ENCODE measurements around the gene RHBDD3.
"Not testable (repeated sequence)": the region's sequence is repeated elsewhere in the genome, so short reads cannot be mapped to it uniquely, and the experiment has no call there.

RHBDD3 gene

DNA sequence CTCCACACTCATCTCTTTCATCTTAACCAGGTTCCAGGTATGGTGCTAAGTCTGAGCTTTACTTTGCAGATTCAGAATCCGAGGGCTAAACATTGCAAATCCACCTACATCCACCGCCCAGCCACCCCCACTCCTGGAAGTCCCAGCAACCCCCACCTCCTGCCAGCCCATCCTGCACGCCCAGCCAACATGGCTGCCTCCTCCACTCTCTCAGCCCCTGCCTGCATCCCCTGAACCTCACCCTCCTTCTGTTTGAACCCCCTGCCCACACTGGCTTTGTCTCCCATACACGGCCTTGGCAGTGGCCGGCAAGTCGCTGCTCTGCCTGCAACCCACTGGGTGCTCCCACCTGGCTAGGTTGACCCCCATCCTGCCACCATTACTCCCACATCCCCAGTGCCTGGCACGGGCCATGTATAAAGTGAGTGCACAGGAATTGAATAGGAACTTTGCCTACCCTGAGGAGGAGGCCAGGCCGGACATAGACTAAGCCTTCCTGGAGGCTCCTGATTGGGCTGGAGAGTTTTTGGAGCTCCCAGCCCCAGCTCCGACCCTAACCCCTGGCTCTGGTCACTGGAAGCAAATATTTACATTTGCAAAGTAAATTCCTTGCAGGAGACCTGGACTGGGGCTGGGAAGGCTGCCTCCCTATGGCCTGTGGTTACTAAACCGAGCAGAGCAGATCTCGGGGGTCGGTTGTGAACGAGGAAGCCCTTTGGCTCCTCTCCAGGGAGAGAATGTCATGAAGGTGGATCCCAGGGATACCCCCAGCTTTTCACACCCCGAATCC, 47.7 kb downstream of the RHBDD3 start:
- in situ Hi-C loops (cut with HindIII; ENCODE audit: low sequenced_read_pairs): no loop called here

DNA sequence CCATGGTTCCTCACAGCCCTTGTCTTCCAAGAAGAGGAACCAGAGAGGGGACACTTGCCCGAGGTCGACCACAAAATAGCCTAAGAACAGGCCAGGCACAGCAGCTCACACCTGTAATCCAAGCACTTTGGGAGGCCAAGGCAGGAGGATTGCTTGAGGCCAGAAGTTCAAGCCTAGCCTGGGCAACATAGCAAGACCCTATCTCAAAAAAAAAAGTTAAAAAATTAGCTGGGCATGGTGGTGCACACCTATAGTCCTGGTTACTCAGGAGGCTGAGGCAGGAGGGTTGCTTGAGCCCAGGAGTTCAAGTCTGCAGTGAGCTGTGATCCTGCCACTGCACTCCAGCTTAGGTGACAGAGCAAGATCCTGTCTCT, 48.4 kb downstream of the RHBDD3 start:
- in situ Hi-C loops (cut with HindIII; ENCODE audit: low sequenced_read_pairs): not testable (repeated sequence)

DNA sequence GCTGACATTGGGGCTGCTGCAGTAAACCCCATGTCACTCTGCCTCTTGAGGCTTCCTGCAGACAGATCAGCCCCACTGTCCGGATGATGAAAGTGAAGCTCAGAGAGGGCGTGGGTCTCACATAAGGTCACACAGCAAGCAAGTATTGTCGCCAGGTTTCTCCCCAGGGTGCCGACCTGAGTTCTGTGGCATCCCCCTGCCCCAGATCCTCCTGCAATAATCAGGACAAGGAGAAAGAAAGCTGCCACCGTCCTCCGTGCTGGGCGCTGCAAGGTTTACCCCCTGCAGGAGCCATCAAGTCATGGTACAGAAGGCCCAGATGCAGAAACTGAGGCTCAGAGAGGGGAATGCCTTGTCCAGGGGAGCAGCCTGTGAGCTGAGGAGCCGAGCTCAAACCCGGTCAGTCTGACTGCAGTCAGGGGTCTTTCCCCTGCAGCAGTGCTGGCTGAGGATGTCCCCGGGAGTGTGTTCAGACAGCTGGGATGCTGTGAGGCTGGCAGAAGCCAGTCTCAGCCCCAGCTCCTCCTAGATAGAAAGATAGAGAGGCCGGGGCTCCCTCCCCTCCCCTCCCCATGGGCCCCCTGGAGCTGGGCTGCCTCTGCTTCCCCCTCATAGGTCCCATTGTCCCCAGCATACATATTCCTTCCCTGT, 48.9 kb downstream of the RHBDD3 start:
- in situ Hi-C loops (cut with HindIII; ENCODE audit: low sequenced_read_pairs): no loop called here

DNA sequence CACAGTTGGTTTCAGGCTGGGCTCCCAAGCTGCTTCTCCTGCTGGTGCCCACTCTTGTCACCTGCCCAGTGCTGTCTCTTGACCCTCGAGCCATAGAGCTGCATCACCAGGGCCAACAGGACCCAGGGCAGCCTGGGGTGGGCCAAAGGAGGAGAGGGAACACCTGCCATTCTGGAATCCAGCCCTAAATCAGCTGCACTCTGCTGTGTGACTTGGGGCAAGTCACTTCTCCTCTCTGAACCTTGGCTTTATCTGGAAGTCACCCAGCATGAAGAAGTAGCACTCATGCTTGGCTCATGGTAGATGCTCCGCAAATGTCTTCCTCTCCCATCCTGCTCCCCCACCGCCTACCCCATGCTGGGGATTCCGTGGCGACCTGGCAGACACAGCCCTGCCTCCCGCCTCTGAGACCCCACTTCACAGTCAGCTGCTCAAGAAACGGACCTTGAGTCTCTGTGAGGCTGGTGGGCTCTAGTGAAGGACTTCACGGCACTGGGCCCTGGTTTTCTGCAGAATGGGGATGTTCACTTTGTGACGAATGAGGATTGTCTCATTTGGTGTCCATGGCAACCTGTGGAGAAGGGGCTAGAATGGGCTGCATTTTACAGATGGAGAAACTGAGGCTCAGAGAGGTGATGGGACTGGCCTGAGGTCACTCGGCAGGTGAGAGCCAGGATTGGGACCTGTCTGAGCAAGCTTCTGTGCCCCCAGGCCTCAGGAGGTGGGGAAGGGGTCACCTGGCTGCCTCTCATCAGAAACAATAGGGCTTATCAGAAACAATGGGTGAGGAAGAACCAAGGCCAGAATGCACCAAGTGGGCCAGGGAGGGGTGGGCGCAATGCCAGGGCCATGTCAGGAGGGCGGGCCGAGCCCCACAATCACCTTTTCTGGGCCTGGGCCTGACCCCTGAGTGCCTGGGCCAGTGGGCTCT, 49.7 kb downstream of the RHBDD3 start:
- in situ Hi-C loops (cut with HindIII; ENCODE audit: low sequenced_read_pairs): no loop called here

DNA sequence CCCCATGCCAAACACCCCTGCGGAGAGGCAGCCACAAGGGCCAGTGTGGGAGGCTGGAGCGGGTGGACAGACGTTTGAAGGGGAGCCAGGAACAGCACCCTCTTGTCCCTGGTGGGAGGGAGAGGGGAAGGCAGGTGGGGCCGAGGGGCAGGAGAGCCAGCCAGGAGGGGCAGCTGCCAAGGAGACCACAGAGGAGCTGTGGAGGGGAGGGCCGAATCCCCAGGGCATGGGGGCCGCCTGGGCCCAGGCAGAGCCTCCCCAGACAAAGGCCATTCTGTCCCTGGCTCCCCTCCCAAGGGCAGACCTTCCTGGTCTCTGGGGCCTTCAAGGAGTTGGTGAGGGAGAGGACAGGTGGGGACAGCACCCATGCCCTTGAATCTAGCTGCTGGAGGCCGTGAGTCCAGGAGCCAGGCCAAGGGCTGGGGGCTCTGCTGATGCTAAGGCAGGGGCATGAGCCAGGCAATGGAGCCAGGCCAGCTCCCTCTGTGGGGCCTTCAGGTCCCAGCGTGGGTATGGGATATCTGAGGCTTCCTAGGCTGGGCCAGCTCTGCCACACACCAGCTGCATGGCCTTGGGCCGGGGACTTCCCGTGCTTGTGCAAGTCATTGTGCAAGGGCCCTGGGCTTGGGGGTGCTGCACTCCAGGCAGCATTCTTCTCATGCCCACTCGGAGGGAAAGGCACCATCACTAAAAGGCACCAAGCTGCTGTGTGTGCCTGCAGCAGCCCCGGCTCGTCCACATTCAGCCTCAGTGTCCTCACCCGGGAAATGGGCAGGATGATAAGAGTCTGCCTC, 50.7 kb downstream of the RHBDD3 start:
- in situ Hi-C loops (cut with HindIII; ENCODE audit: low sequenced_read_pairs): no loop called here

DNA sequence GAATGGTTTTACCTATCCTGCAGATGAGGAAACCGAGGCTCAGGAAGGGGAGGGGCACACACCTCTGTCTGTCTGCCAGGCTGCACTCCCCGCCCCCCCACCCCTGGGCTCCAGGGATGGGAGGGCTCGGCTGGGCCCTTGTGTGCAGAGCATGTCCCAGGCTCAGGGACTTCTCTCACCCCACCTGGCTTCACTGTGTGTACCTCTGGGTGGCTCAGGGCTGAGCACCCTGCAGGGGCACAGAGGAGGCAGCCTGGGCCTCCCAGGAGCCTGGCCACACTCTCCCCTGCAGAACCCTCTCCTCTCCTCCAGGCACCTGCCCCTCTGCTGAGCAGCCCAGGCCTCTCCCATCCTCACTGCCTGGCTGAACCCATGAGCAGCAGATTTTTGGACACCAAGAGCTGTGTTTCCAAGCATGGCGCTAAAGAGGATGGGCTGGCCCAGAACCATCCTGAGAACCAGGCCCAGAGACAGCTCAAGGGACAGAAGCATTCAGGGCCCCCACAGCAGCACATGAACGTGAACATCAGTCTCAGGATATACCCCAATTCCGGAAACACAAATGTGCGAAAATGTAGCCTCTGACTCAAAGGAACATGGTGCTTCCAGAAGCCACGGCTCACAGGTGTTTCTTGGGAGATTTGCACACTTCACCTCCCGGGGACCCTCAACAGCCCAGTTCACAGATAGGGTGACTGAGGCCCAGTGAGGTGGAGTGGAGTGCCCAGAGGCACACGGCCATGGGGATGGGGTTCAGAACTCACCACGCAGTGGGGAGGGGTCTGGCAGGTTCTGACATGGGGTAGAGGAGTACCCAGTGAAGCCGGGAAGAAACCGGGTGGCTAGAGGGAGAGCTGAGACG, 51.5 kb downstream of the RHBDD3 start:
- in situ Hi-C loops (cut with HindIII; ENCODE audit: low sequenced_read_pairs): no loop called here

DNA sequence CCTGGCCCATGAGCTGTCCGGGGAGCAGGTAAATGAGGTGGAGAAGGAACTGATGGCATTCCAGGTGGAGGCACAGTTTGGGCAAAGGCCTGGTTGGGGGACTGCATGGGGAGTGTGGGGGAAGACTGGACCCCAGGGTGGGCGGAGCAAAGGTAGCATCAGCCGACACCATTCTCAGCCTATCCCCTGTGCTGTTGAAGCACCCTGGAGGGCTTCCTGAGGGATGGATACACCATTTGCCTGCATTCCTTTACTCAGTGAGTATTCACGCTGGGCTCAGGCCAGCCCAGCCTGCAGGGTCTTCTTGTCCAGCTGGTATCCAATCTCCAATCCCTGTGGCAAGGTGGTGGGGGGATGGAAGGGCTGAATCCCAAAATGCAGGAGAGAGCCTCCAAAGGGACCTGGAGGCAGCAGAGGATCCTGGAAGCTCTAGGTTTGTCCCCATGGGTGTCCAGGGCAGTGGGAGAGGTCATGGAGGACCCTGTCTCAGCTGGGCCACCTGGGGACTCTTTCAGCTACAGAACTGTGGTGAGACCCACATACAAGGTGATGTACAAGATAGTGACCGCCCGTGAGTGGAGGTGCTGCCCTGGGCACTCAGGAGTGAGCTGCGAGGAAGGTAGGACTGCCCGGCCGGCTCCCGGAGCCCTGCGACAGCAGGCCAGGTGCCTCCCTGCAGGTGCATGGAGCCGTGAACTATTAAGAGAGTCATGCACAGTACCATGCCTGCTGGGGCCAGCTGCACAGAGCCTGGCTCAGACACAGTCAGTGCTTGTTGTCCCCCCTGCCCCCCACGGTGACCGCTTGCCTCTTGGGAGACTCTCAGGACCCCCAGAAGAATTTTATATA, 52.5 kb downstream of the RHBDD3 start:
- in situ Hi-C loops (cut with HindIII; ENCODE audit: low sequenced_read_pairs): no loop called here

DNA sequence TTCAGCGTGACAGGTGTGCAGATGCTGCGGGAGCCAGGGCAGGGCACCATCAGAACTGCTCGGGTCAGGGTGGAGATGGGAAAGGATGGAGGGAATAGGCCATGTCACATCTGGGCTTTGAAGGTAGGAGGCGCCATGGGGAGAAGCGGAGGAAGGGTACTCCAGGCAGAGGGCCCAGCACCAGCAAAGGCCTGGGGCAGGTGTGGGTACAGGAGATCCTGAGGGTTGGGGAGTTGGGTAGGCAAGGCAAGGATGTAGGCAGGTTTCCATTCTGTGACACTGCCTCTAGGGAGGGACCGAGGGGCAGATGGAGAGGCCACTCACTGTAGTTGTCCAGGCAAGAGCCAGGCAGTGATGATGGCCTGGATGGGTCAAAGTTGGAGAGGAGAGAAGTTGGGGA, 53.5 kb downstream of the RHBDD3 start:
- in situ Hi-C loops (cut with HindIII; ENCODE audit: low sequenced_read_pairs): no loop called here

DNA sequence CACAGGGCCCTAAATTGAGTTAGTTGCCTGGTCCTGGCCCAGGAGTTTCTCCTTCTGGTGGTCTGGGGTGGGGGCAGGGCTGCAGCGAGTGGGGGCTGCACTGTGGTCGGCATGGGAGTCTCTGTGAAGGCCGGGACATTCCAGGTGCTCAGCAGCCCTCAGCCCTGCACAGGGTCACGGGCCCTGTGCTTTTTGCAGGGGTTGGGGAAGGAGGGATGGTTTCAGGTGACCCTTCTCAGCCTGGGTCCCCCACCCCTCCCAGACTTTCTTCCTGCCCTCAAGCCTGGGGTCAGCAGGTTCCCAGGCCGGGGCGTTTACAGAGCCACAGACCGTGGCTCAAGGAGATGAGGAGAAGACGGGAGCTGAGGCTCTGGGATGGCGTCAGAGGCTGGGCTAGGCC, 54.3 kb downstream of the RHBDD3 start:
- in situ Hi-C loops (cut with HindIII; ENCODE audit: low sequenced_read_pairs): no loop called here

DNA sequence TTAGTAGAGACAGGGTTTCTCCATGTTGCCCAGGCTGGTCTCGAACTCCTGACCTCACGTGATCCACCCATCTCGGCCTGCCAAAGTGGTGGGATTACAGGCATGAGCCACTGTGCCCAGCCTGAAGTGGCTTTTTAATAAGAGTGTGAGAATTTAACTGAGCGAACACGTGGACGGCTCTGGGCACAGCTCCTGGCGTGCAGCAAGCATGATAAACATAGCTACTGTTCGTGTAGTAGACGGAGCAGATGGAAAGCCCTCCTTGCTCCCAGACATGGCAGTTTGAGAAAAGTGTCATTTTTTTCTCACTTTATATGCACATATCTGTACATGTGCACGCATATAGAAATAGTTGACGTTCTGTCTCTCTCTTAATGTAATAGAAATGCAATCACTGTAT, 55.0 kb downstream of the RHBDD3 start:
- in situ Hi-C loops (cut with HindIII; ENCODE audit: low sequenced_read_pairs): no loop called here

DNA sequence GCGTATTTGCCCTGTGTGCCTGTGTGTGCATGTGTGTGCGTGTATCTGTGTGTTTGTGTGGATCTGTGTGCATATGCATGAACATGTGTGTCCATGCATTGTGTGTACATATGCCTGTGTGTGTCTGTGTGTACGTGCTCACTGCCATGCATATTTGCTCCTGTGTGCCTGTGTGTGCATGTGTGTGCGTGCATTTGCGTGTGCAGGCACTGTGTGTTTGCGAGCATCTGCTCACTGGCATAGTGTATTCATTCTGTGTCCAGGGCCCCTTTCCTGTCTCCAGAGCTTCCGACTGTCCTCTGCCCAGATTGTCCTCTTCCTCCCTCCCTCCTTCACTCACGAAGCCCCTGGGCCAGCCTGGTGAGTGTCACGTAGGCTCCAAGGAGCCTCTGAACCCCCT, 56.3 kb downstream of the RHBDD3 start:
- in situ Hi-C loops (cut with HindIII; ENCODE audit: low sequenced_read_pairs): no loop called here

DNA sequence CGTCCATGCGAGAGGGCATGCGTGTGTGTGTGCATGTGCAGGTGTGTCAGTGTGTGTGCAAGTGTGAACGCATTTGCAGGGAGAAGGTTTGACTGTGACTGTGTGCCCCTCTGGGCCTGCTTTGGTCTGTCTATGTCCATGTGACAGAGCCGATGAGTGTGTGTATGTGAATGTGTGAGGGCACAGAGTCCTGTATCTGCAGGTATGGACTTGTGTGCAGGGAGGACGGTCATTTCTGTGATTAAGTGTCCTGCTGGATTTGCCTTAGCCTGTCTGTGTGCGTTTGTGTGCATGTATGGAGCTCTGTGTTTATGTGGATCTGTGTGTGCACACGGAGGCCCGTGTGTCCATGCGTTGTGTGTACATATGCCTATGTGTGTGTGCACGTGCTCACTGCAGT, 56.7 kb downstream of the RHBDD3 start:
- in situ Hi-C loops (cut with HindIII; ENCODE audit: low sequenced_read_pairs): no loop called here

Data from endothelial cell of hepatic sinusoid (primary cell).